HG02759 (cell line): ENCODE measurements around the gene PSAPL1.
"Not testable (repeated sequence)": the region's sequence is repeated elsewhere in the genome, so short reads cannot be mapped to it uniquely, and the experiment has no call there.

Experiments
- ATAC-seq: cut with Tn5 transposase; IDR thresholded peaks from one replicate; pipeline ENCODE4 v1.9.1; 2021; ENCODE audit warnings: mild to moderate bottlenecking, moderate library complexity; ENCODE audit not compliant: unreplicated experiment

PSAPL1 gene

GRCh38 chr4:7459471-7459870 is 24.7 kb upstream of the PSAPL1 start:
- no peak for ATAC-seq

GRCh38 chr4:7458477-7458876 is 23.7 kb upstream of the PSAPL1 start:
- ATAC-seq, result no peak

DNA sequence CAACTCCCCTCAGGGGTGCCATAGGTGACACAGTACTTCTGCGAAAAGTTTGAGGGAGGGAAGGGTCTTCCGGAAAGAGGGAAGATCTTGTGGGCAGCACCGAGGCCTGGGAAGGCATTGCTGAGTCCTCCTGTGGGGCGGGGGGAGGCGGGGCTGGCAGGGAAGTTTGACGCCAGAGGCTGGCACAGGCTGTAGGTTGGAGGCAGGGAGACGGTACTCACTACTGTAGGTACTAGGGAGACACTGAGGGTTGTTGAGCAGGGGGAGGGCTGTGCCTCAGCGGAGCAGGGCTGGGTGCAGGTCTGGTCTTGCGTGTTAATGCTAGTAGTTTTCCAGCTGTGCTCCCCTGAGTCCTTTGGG is 23.3 kb upstream of the PSAPL1 start:
- ATAC-seq, result no peak

GRCh38 chr4:7457201-7458065 is 22.7 kb upstream of the PSAPL1 start:
- ATAC-seq, result no peak

DNA sequence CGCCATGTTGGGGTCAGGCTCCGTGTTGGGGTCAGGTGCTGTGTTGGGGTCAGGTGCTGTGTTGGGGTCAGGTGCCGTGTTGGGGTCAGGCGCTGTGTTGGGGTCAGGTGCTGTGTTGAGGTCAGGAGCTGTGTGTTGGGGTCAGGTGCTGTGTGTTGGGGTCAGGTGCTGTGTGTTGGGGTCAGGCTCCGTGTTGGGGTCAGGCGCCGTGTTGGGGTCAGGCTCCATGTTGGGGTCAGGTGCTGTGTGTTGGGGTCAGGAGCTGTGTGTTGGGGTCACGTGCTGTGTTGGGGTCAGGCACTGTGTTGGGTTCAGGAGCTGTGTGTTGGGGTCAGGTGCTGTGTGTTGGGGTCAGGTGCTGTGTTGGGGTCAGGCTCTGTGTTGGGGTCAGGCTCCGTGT is 18.1 kb upstream of the PSAPL1 start:
- not testable (repeated sequence) for ATAC-seq

DNA sequence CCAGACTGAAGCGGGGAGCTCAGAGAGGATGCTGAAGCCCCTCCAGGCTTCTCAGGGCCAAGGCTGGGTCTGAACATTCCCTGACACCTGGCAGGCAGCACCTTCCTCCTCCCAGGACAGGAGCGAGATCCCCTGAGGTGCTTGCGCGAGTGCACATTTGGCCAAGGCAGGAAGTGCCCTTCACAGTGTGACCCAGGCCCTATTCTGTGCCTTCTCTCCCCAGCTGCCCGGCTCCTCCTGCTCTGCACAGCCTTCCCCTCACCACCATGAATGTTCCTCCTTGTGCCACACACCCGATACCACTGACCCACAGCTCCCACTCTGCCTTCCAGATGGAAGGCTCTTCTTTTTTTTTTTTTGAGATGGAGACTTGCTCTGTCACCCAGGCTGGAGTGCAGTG is 17.1 kb upstream of the PSAPL1 start:
- no peak for ATAC-seq

- ATAC-seq, result no peak
Observed at GRCh38 chr4:7451434-7451789, 16.7 kb upstream of the PSAPL1 start.

GRCh38 chr4:7450775-7451433 is 16.2 kb upstream of the PSAPL1 start:
- no peak for ATAC-seq

- no peak for ATAC-seq
Observed at GRCh38 chr4:7448036-7448435, 13.3 kb upstream of the PSAPL1 start.

DNA sequence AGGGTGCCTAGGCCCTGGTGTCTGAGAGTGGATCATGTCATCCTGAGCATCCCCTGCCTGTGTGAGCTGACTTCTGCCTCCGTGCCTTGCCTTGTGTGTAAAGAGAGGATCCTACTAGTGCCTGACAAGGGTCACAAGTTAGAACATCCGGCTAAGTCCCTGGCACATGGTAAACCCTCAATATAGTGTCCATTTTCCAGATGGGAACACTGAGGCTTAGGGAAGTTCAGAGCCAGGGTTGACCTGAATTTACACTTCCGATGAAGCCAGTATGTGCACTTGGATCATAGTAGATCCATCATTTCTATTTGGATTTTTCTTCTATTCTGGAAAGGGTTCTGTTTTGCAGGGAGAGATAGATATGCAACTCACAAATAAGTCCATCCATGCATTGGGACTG is 12.5 kb upstream of the PSAPL1 start:
- no peak for ATAC-seq

GRCh38 chr4:7444731-7445130 is 10.0 kb upstream of the PSAPL1 start:
- no peak for ATAC-seq

GRCh38 chr4:7444314-7444713 is 9.6 kb upstream of the PSAPL1 start:
- no peak for ATAC-seq

DNA sequence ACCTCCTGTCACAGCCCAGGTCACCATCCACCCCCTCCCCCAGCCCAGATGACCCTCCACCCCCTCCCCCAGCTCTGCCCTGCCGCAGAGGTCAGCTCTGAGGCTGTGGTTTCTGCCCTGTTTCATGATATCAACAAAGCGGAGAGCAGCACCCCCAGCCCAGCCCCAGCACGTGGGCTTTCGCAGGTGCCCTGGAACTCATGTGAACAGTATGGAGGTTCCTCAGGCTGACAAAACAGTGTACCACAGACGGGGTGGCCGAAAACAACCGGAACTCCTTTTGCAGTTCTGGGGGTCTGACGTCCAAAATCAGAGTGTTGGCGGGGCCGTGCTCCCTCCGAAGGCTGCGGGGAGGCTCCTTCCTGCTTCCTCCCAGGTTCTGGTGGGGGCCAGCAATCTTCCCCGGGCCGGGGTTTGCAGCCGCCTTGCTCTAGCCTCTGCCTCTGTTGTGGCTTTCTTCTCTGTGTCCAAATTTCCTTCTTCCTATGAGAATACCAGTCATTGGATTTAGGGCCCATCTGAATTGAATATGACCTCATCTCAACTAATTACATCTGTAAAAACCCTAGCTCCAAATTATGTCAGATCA is 7.9 kb upstream of the PSAPL1 start:
- ATAC-seq, result no peak

- no peak for ATAC-seq
Observed at GRCh38 chr4:7441201-7441600, 6.5 kb upstream of the PSAPL1 start.

DNA sequence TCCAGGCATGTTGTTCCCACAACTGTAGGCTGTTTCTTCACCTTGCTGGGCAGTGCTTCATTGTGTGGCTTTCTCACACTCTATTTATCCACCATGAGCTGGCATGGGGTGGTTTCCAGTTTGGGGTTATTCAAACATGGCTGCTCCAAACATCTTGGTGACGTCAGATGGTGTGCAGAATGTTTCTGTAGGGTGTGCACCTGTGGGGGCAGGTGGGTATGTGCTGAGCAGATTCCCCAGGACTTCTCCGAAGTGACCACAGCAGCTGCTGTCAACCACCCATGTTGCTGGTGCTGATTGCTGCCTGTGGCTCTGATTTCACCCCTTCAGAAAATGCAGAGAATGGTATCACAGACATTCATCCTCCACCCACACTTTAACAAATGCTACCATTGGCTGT is 5.0 kb upstream of the PSAPL1 start:
- no peak for ATAC-seq

DNA sequence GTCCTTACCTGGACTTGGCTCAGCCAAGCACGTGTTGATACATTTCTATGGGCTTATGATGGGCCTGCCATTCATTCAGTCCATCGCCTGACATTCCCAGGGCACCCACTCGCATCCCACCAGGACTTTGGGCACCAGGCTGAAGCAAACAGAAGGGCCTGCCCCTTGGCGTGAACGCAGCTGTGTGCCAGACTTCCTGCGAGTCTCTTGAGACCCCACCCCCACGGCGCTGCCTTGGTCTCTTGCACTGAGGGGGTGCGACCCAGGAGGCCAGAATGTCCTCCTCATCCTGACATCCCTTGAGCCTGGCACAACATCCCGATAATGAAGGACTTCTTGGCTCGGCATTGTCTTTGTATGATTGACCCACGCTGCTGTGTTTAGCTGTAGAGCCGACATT is 1.5 kb upstream of the PSAPL1 start:
- no peak for ATAC-seq

DNA sequence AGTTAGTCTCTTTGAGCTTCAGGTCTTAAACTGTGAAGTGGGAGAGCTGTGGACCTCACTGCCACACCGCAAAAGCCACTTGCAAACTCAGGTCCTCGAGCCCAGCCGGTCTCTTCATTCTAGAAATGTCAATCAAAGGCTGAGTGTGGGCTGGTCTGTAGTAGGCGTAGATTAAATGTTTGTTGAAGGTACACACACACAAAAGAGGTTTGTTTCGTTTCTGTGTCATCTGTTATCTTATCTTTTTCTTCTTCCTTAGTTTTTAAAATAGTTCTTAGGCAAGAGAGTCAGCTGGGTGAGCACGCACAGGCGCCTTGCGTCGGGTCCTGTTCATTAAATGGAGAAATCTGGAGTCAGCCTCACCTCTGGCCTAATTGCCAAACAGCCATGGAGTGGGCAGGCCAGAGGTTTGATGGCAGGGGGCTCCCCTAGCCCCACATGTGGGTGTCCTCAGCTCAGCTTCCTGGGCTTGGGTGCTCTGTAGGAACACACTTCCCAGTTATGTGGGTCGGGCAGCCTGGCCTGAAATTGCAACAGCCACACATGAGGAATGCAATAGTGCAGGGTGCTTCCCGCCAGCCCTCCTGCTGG is 836 bp upstream of the PSAPL1 start:
- ATAC-seq, result no peak

DNA sequence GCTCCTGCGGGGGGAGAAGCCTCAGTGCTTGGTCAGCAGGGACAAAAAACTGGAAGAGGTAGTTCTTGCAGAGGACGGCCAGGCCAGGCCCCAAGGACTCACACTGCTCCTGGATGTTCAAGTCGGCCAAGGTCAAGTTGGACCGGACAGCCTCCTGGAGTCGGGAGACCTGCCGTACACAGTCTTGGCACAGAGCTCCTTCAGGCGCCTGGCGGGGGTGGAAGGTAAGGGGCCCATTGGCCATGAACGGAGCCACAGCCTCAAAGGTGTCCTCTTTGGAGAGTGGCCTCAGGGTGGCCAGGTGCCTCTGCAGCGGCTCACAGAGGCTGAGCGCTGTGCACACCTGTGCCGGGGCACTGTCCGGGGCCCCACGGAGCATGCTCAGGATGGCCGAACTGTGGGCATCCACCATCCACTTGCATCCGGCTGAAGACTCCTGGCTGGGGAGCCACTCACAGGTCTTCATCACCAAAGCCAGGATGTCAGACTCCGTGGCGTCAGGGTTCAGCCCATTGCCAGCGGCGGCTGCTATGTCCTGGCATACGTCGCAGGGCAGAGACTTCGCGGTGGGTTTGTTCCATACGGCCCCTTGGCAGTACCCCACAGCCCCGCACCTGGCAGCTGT is 477 bp downstream of the PSAPL1 start:
- ATAC-seq, result no peak

- ATAC-seq, result no peak
Observed at GRCh38 chr4:7433376-7434140, 1.2 kb downstream of the PSAPL1 start.

DNA sequence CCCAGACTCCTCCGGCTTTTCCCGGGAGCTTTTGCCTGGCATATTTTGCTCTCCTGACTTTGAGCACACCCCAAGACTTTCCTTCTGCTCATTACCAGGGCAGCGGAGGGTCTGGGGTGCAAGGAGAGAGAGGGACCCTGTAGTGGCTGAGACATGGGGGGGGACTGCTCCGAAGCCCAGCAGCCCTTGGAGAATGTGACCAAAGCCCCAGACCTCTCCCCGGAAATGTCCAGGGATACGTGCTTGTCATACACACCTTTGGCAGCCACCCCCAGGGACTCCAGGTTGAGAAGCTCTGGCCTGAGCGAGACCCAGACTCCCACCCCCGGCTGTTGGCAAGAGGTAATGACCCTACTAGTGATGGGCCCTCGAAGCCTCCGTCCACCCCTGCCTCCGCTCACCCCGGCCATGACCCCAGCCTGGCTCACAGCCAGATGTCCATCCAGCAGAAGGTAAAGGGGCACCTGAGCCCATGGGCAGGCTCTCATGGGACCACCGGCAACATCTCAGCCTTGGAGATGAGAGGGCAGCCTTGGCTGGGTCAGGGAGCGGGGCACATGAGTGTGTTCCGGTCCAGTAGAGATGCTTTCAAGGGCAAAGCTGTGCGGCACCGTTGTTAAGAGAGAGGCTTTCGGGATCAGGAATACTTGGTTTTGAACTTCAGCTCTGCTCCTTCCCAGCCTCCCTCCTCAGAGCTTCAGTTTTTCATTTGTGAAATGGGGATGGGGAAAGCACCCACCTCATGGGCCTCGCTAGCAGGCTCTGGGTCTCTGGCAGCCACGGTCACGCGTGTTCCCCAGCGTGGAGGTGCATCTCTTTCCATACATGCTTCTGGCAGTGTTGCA is 2.0 kb downstream of the PSAPL1 start:
- no peak for ATAC-seq
